HepG2 (cell line): ENCODE measurements around the gene BBIP1. TPM values are rescaled to one million over a fixed set of nuclear protein-coding genes. Genes with fewer than 3 reads are reported as not detected.

Experiments
- KIAA2018 ChIP-seq: sonication (generic); formaldehyde crosslinking; IDR thresholded peaks from 2 replicates; pipeline ENCODE4 v1.5.0; 2020; ENCODE audit warnings: mild to moderate bottlenecking, missing genetic modification reagents, borderline replicate concordance
- SOX6 ChIP-seq, 2 experiments: fragments of 450-650 bp in 1 of 2; sonication (generic) in 1 of 2; formaldehyde crosslinking in 1 of 2; IDR thresholded peaks; 2 replicates each; pipeline versions ENCODE4 v1.4.0 to v1.6.1; 2017 to 2020; ENCODE audit warnings: antibody characterized with exemption in 1 of 2, mild to moderate bottlenecking in 1 of 2, missing genetic modification reagents in 1 of 2
- ZHX2 ChIP-seq, 2 experiments: sonication (generic) in 1 of 2; formaldehyde crosslinking in 1 of 2; IDR thresholded peaks; 2 replicates each; pipeline versions ENCODE4 v1.6.1 to v1.9.0; 2014 to 2022; ENCODE audit warnings: antibody characterized with exemption in 1 of 2, borderline replicate concordance in 1 of 2, inconsistent platforms in 1 of 2, low read depth in 1 of 2, missing genetic modification reagents in 1 of 2
- ZNF446 ChIP-seq: sonication (generic); formaldehyde crosslinking; IDR thresholded peaks from 2 replicates; pipeline ENCODE4 v1.5.0; 2020; ENCODE audit warnings: mild to moderate bottlenecking, missing genetic modification reagents
- ZNF772 ChIP-seq: sonication (generic); formaldehyde crosslinking; IDR thresholded peaks from 2 replicates; pipeline ENCODE4 v1.5.0; 2020; ENCODE audit warnings: mild to moderate bottlenecking, missing genetic modification reagents
- ZNF839 ChIP-seq: sonication (generic); formaldehyde crosslinking; IDR thresholded peaks from 2 replicates; pipeline ENCODE4 v1.4.0; 2020; ENCODE audit warnings: missing genetic modification reagents, mild to moderate bottlenecking, borderline replicate concordance
- polyA plus RNA-seq, 8 experiments: library from polyadenylated mRNA; depleted of rRNA in 3 of 8; stranded (reverse) in 7 of 8; unstranded in 1 of 8; fragments of >200 nt; fragmentation: Illumina TruSeq in 4 of 8; extraction: Trizol in 4 of 8; gene quantifications; 2 replicates each; pipeline versions ENCODE4 v1.2.1 to v1.2.3, GENCODE V29; 2011 to 2016; ENCODE audit warnings: low read depth in 4 of 8, missing spikeins in 1 of 8, mixed read lengths in 1 of 8; ENCODE audit not compliant: insufficient read depth in 1 of 8
- total RNA-seq, 5 experiments: library from RNA; depleted of rRNA; stranded (reverse); fragments of >200 nt; fragmentation: Illumina TruSeq; extraction: Trizol; gene quantifications; 2 replicates each; pipeline ENCODE4 v1.2.3, GENCODE V29; 2016; ENCODE audit warnings: low read depth in 1 of 5
- TF ChIP-seq, protein P1 (sequence below): sonication (generic); formaldehyde crosslinking; conservative IDR thresholded peaks from 2 replicates; pipeline ENCODE4 v1.8.0; 2022; ENCODE audit warnings: mild to moderate bottlenecking, moderate library complexity, missing genetic modification reagents
- TF ChIP-seq, protein P2 (sequence below): fragments of 450-650 bp; IDR thresholded peaks from 2 replicates; pipeline ENCODE4 v1.6.1; 2016

The BBIP1 gene
- total and polyA plus RNA-seq, 2 of the 13 experiments (the other 11 are each of a cell fraction or from before 2014, with no cell fraction given) = 18.3 to 24.1 TPM

- TF ChIP-seq SOX6 (IDR thresholded peaks at IDR 0.05) (no peak), SOX6 (CRISPR knock-in tag; IDR thresholded peaks at IDR 0.05) (no peak; the same call in none of the 2 replicates), ZNF446 (CRISPR knock-in tag) (0 out of 2 replicates have a peak, but pooled peaks have one; percentile 52), ZNF772 (peak; percentile 70), ZHX2 (IDR thresholded peaks at IDR 0.05; ENCODE audit: low read depth) (no peak), ZHX2 (CRISPR knock-in tag; IDR thresholded peaks at IDR 0.05; ENCODE audit: borderline replicate concordance) (no peak), ZNF839 (no peak), KIAA2018 (CRISPR knock-in tag) (no peak)
- TF ChIP-seq, protein P1, sequence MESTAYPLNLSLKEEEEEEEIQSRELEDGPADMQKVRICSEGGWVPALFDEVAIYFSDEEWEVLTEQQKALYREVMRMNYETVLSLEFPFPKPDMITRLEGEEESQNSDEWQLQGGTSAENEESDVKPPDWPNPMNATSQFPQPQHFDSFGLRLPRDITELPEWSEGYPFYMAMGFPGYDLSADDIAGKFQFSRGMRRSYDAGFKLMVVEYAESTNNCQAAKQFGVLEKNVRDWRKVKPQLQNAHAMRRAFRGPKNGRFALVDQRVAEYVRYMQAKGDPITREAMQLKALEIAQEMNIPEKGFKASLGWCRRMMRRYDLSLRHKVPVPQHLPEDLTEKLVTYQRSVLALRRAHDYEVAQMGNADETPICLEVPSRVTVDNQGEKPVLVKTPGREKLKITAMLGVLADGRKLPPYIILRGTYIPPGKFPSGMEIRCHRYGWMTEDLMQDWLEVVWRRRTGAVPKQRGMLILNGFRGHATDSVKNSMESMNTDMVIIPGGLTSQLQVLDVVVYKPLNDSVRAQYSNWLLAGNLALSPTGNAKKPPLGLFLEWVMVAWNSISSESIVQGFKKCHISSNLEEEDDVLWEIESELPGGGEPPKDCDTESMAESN (CRISPR knock-in tag) = peak; percentile 62; the same call in 1 of the 2 replicates
- TF ChIP-seq, protein P2, sequence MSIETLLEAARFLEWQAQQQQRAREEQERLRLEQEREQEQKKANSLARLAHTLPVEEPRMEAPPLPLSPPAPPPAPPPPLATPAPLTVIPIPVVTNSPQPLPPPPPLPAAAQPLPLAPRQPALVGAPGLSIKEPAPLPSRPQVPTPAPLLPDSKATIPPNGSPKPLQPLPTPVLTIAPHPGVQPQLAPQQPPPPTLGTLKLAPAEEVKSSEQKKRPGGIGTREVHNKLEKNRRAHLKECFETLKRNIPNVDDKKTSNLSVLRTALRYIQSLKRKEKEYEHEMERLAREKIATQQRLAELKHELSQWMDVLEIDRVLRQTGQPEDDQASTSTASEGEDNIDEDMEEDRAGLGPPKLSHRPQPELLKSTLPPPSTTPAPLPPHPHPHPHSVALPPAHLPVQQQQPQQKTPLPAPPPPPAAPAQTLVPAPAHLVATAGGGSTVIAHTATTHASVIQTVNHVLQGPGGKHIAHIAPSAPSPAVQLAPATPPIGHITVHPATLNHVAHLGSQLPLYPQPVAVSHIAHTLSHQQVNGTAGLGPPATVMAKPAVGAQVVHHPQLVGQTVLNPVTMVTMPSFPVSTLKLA = no peak
These were observed 46.6 kb downstream of the BBIP1 start (continued) for GRCh38 chr10:110872145-110872983.
